GM18907 (cell line): ENCODE results near the gene PTPN4.

Experiments
- ATAC-seq: cut with Tn5 transposase; IDR thresholded peaks from one replicate; pipeline ENCODE4 v1.9.1; 2021; ENCODE audit warnings: mild to moderate bottlenecking, moderate library complexity; ENCODE audit not compliant: unreplicated experiment

Gene PTPN4, protein sequence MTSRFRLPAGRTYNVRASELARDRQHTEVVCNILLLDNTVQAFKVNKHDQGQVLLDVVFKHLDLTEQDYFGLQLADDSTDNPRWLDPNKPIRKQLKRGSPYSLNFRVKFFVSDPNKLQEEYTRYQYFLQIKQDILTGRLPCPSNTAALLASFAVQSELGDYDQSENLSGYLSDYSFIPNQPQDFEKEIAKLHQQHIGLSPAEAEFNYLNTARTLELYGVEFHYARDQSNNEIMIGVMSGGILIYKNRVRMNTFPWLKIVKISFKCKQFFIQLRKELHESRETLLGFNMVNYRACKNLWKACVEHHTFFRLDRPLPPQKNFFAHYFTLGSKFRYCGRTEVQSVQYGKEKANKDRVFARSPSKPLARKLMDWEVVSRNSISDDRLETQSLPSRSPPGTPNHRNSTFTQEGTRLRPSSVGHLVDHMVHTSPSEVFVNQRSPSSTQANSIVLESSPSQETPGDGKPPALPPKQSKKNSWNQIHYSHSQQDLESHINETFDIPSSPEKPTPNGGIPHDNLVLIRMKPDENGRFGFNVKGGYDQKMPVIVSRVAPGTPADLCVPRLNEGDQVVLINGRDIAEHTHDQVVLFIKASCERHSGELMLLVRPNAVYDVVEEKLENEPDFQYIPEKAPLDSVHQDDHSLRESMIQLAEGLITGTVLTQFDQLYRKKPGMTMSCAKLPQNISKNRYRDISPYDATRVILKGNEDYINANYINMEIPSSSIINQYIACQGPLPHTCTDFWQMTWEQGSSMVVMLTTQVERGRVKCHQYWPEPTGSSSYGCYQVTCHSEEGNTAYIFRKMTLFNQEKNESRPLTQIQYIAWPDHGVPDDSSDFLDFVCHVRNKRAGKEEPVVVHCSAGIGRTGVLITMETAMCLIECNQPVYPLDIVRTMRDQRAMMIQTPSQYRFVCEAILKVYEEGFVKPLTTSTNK

DNA sequence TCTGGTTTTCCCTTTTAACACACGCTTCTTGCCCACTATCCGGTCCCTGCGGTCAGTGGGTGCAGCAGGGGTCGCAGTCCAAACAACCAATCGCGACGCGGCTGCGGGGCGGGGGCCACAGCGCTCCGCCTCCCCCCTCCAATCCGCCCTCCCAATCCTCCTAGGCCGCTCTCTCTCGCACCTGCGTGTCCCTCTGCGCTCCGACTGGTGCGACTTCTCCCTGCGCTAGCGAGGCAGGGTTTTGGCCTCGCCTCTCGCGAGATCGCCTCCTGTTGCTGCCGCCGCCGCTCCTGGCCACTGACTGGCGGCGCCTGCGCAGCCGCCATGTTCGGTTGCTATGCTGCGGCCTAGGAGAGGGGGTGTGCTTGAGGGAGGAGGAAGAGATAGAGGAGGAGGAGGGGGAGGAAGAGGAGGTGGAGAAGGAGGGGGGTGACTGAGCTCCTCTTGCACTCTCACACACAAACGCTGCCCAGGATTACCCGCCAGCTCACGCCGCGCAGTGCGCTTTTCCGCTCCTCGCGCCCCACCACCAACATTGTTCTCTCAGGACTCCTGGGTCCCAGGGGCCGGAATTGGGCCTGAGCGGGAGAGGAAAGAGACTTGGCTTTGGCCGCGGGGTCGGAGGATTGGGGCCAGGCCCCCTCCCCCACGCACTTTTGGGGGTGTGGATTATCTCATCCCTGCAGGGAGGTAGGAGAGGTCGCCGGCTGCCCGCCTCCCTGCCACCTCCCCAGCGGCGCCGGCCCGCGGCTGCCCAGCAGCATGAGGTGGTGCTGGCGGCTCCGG is at the start of gene PTPN4:
TSS of gene PTPN4 (plus strand) at position 472 of the 786 bp plus-strand sequence. CDS start 49,932 bp downstream, outside the sequence.
- ATAC-seq: peak; percentile 95

DNA sequence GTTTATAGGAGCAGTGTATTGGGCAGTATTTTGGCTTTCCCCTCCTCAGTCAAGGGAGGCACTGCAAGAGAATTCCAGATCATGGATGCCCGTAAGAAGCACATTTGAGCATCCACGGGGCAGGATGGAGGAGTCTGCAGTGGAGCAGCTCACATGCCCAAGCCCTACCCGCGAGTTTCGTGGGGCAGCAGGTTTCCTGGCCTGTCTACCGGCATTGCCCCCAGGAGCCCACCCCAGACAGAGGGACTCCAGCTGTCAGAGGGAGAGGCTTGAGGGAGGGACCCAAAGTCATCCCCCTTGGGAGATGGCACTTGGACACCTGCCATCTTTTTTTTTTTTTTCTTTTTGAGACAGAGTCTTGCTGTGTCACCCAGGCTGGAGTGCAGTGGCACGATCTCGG is 49.4 kb upstream of the PTPN4 start:
- ATAC-seq: no peak

DNA sequence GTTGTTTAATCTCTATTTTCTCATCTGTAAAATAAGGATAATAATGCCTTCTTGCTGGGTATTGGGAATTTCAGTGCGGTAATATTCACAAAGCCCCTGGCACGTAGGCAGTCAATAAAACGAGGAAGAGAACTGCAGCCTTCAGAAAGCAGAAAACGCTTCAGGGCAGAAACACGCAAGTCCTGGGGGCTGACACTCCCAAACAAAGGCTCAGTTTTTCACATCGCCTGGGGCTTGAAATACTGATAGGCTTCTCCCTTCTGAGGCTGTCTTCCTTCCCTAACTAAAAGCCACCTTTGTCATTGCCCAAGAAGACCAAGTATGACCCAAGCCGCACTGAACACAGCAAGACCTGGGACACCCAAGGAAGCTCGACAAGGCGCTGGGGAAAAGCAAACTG is 48.4 kb upstream of the PTPN4 start:
- no peak for ATAC-seq

GRCh38 chr2:119712571-119712970 is 47.2 kb upstream of the PTPN4 start:
- no peak for ATAC-seq

DNA sequence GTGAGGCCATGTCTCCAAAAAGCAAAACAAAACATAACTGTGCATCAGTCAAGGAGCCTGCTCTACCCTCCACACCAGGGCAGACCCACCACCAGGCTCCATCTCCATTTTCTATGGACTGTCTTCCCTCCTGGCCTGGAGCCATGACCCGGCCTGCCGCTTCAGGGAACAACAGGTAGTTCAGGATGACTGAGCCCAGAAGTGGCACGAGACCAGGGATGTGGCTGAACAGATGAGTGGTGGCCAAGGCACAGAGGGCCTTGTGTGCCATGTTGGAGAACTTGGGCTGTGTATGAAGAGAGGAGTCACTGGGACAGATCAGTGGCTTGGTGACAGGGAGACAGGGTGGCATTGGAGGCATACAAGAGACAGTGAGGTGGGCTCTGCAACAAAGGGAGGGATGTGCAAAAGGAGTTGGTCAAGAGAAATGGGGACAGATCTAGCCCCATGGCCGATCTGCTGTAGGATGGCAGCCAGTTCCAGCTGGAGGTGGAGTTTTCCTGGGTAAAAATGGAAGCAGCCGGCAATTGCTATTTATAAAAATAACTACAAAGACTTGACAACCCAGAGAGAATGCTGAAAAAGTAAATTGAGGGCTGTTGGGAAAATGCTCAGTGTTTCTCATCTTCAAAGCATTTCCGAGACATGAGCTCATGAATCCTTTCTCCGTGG is 45.8 kb upstream of the PTPN4 start:
- ATAC-seq: no peak

GRCh38 chr2:119715409-119716283 is 44.1 kb upstream of the PTPN4 start:
- ATAC-seq: no peak

- no peak for ATAC-seq
Observed at GRCh38 chr2:119716284-119716672, 43.4 kb upstream of the PTPN4 start.

- ATAC-seq: no peak
Observed at GRCh38 chr2:119718501-119719260, 41.0 kb upstream of the PTPN4 start.

GRCh38 chr2:119719261-119719627 is 40.5 kb upstream of the PTPN4 start:
- no peak for ATAC-seq

DNA sequence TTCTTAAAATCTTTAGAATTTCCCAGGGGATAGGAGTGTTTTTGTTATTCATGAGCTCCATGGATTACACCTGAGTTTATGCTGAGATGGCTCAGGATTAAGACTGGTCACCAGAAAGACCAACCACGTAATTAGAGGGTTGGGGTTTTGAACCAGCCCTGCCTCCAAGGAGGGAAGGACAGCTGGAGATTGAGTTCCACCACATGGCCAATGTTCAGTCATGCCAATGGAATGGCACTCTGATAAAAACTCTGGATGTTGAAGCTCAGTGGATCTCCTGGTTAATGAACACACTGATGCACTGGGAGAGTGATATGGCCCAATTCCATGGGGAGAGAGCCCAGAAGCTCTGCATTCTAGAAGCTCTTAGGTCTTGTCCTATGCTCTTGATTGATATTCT is 38.7 kb upstream of the PTPN4 start:
- no peak for ATAC-seq

DNA sequence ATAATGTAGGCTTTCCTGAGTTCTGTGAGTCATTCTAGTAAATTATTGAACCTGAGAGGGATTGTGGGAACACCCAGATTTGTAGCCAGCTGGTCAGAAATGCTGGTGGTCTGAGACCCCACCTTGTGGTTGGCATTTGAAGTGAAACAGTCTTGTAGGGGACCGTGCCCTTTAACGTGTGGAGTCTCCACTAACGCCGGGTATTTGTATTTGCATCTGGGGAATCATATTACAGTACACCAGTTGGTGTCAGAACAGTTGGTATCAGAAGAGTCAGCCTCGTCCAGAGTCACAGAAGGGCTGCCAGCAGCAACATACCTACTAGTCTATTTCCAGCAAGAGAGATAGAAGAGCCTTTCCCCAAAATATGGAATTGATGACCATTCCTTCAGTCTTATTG is 38.3 kb upstream of the PTPN4 start:
- ATAC-seq: no peak

- ATAC-seq: no peak
Observed at GRCh38 chr2:119721904-119722303, 37.8 kb upstream of the PTPN4 start.

DNA sequence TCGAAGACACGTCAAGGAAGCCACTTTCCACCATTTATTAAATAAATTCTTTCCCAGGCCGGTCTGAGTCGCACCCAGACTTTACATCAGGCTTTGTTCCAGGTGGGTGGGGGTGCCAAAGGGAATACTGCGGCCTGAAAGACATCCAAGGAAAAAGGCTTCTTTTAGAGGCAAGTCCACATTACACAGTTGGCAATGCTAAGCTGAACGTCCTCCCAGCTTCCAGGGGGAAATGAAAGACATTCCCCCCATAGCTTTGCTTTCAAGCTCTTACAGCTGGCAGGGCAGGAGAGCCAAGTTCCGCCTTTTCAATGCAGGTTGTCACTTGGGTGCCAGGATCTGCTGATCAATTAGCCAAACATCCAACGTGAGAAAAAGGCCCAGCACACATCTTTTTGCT is 36.5 kb upstream of the PTPN4 start:
- no peak for ATAC-seq

- no peak for ATAC-seq
Observed at GRCh38 chr2:119723784-119724467, 35.8 kb upstream of the PTPN4 start.

GRCh38 chr2:119724656-119725485 is 34.9 kb upstream of the PTPN4 start:
- no peak for ATAC-seq

DNA sequence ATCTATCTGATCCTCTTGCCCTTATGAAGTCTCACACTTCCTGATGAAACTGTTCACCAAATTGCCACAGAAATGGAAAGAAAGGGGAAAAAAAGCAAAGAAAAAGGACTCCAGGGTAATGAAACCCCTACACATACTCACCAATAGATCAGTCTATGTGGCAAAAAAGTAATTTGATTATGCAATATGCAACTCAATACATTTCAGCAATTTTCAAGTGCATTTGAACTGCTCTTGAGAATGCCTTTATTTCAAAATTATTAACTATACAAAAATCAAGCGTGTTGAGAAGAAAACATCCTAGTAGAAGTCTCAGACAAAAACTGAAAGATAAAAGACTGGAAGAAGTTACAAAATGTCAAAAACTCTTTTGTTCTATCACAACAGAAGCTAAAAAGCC is 32.2 kb upstream of the PTPN4 start:
- ATAC-seq: no peak

GRCh38 chr2:119728421-119728820 is 31.3 kb upstream of the PTPN4 start:
- no peak for ATAC-seq
